ENCODE measurements around the gene ARHGAP22. TPM values are rescaled to one million over a fixed set of nuclear protein-coding genes. Genes with fewer than 3 reads are reported as not detected.

Gene ARHGAP22
- total RNA-seq, 4 donors from 2014 or later: 0.59 to 2.1 (median 1.2) TPM

- DNase-seq: no peak
- H3K36me3 ChIP-seq: no peaks in the 10 kb centered on the region
- no peaks in the 10 kb centered on the region for H3K27me3 ChIP-seq
- H3K9me3 ChIP-seq: no peaks in the 10 kb centered on the region
- no peak for TF ChIP-seq POLR2A (IDR thresholded peaks at IDR 0.05)
- no peak for TF ChIP-seq CTCF (IDR thresholded peaks at IDR 0.05)
- no peak overlapping the region for H3K4me3 ChIP-seq
- intact Hi-C loops (cut with DNase I): no loop called here
- H3K27ac ChIP-seq: no peak overlapping the region
- WGBS, 2 donors: 75 to 82% methylated on average over 1 to 3 of the region's 3 CpGs
- no peaks in the 10 kb centered on the region for H3K4me1 ChIP-seq
These were observed 61.6 kb downstream of the ARHGAP22 start for GRCh38 chr10:48543182-48543844.

GRCh38 chr10:48542471-48543181 lies 62.2 kb downstream of the ARHGAP22 start:
- H3K27ac ChIP-seq: no peak overlapping the region
- TF ChIP-seq CTCF (IDR thresholded peaks at IDR 0.05): no peak
- no peak for TF ChIP-seq POLR2A (IDR thresholded peaks at IDR 0.05)
- no peak overlapping the region for H3K4me3 ChIP-seq
- H3K36me3 ChIP-seq: no peaks in the 10 kb centered on the region
- 92 to 93% methylated on average over 2 to 3 of the region's 6 CpGs for WGBS, 2 donors
- no peaks in the 10 kb centered on the region for H3K27me3 ChIP-seq
- no peaks in the 10 kb centered on the region for H3K4me1 ChIP-seq
- no peak for DNase-seq
- intact Hi-C loops (cut with DNase I): no loop called here
- H3K9me3 ChIP-seq: no peaks in the 10 kb centered on the region

GRCh38 chr10:48541144-48541795 lies 63.6 kb downstream of the ARHGAP22 start:
- 70 to 84% methylated on average over 5 of the region's 7 CpGs for WGBS, 2 donors
- Histone ChIP-seq H3K4me1 (no peaks in the 10 kb centered on the region), H3K9me3 (no peaks in the 10 kb centered on the region), H3K27ac (no peak overlapping the region), H3K4me3 (no peak overlapping the region), H3K27me3 (no peaks in the 10 kb centered on the region), H3K36me3 (no peaks in the 10 kb centered on the region)
- intact Hi-C loops (cut with DNase I): no loop called here
- no peak for DNase-seq
- TF ChIP-seq CTCF (IDR thresholded peaks at IDR 0.05) (no peak), POLR2A (IDR thresholded peaks at IDR 0.05) (no peak)

GRCh38 chr10:48538611-48539010 lies 66.3 kb downstream of the ARHGAP22 start:
- H3K9me3 ChIP-seq: no peaks in the 10 kb centered on the region
- WGBS, 2 donors: 69 to 74% methylated on average over 2 of the region's 2 CpGs
- DNase-seq: no peak
- H3K4me3 ChIP-seq: no peak overlapping the region
- H3K27ac ChIP-seq: no peak overlapping the region
- no peaks in the 10 kb centered on the region for H3K27me3 ChIP-seq
- TF ChIP-seq POLR2A (IDR thresholded peaks at IDR 0.05) (no peak), CTCF (IDR thresholded peaks at IDR 0.05) (no peak)
- H3K36me3 ChIP-seq: no peaks in the 10 kb centered on the region
- intact Hi-C loops (cut with DNase I): no loop called here
- no peaks in the 10 kb centered on the region for H3K4me1 ChIP-seq
